DOHH2 (cell line): Measurements from ENCODE around the gene EML4.

Experiments
- H3F3A ChIP-seq: fragments of 200-600 bp; sonication (generic), shearing (Covaris generic); 2 replicates; pipeline ENCODE4 v1.6.0; 2016; ENCODE audit warnings: antibody characterized with exemption, mild to moderate bottlenecking; ENCODE audit not compliant: control insufficient read depth, insufficient read depth
- H3K27ac ChIP-seq: fragments of 200-600 bp; sonication (generic); 2 replicates; pipeline ENCODE4 v1.5.1; 2014; ENCODE audit warnings: low read depth, mild to moderate bottlenecking, low read length, moderate library complexity
- H3K27me3 ChIP-seq: fragments of 200-600 bp; sonication (generic); 2 replicates; pipeline ENCODE4 v1.6.1; 2014; ENCODE audit warnings: mild to moderate bottlenecking, low read length, mixed read lengths; ENCODE audit not compliant: control insufficient read depth
- H3K36me3 ChIP-seq: fragments of 200-600 bp; sonication (generic); 2 replicates; pipeline ENCODE4 v1.6.1; 2014; ENCODE audit warnings: mild to moderate bottlenecking, low read length, moderate library complexity, mixed read lengths; ENCODE audit not compliant: control insufficient read depth
- H3K4me1 ChIP-seq: fragments of 200-600 bp; sonication (generic); 2 replicates; pipeline ENCODE4 v1.6.1; 2014; ENCODE audit warnings: mild to moderate bottlenecking, low read length, mixed read lengths; ENCODE audit not compliant: control insufficient read depth
- H3K4me2 ChIP-seq: fragments of 200-600 bp; sonication (generic); 2 replicates; pipeline ENCODE4 v1.6.0; 2014; ENCODE audit warnings: mild to moderate bottlenecking, low read length, moderate library complexity
- H3K4me3 ChIP-seq: fragments of 200-600 bp; sonication (generic); 2 replicates; pipeline ENCODE4 v1.5.1; 2014; ENCODE audit warnings: mild to moderate bottlenecking, low read length, mixed read lengths
- H3K79me2 ChIP-seq: fragments of 200-600 bp; sonication (generic); 2 replicates; pipeline ENCODE4 v1.6.1; 2014; ENCODE audit warnings: mild to moderate bottlenecking, low read length, mixed read lengths; ENCODE audit not compliant: control insufficient read depth
- H3K9me2 ChIP-seq: fragments of 200-600 bp; sonication (generic); replicated peaks from 2 replicates; pipeline ENCODE4 v1.6.1; 2014; ENCODE audit warnings: mild to moderate bottlenecking, low read length, mixed read lengths; ENCODE audit not compliant: control insufficient read depth
- H3K9me3 ChIP-seq: fragments of 200-600 bp; sonication (generic); 2 replicates; pipeline ENCODE4 v1.6.1; 2014; ENCODE audit warnings: antibody characterized with exemption, low read length, mixed read lengths; ENCODE audit not compliant: control insufficient read depth, insufficient read depth
- H4K20me1 ChIP-seq: fragments of 200-600 bp; sonication (generic); 2 replicates; pipeline ENCODE4 v1.6.0; 2014; ENCODE audit warnings: low read depth, mild to moderate bottlenecking, antibody characterized with exemption, low read length, moderate library complexity; ENCODE audit not compliant: control insufficient read depth, insufficient read depth
- EZH2phosphoT487 ChIP-seq: fragments of 200-600 bp; sonication (generic); IDR thresholded peaks from 2 replicates; pipeline ENCODE4 v1.6.1; 2017; ENCODE audit warnings: borderline replicate concordance, mild to moderate bottlenecking, antibody characterized with exemption, low read length, moderate library complexity, mixed read lengths
- TF ChIP-seq, protein P1 (sequence below): fragments of 200-600 bp; sonication (generic); IDR thresholded peaks from one replicate; pipeline ENCODE4 v1.5.1; 2014; ENCODE audit warnings: antibody characterized with exemption, mild to moderate bottlenecking, low read depth, low read length; ENCODE audit not compliant: poor library complexity, severe bottlenecking

The EML4 gene

DNA sequence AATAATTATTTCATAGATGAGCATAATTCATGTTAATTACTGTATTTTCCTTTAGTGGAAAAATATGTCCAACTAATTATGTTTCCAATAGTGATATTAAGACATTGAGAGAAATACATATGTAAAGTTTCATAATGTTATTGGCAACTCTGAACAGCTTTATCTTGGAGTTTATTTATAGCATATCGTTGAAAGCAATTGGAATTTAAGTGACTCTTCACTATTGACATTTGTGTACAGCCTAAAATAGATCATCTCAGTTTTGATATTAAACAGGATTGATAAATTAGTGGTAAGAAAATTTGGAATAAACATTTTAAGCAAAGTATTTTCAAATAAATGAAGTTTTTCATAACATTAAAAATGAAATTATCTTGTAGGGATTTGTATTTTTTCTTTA is 79.7 kb downstream of the EML4 start:
- Histone ChIP-seq H3K27ac (no peak overlapping the region), H4K20me1 (no peaks in the 10 kb centered on the region)
- no peak for TF ChIP-seq EZH2phosphoT487

DNA sequence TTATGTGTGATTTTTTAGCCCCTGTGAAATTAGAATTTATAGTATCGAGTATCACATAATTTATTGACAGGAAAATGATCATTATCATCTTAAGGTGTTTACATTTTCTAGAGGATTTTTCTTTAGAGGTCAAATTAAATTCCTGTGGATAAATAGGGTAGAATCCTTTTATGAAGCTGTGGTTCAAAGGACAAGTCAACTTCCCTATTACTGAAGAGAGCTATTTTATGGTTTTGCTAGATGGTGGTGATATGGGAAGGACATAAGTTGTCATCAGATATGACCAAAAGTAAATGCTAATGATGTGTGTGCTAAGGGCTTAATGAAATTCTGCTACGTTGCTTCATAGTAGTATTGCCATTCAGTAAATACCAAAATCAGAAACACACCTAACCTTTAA is 80.1 kb downstream of the EML4 start:
- H3K27me3 ChIP-seq, result no peaks in the 10 kb centered on the region
- no peaks in the 10 kb centered on the region for H4K20me1 ChIP-seq
- 0 out of 2 replicates have a peak, but pooled peaks cover 2% of the 10 kb centered on the region for H3F3A ChIP-seq
- no peak overlapping the region for H3K4me3 ChIP-seq
- H3K9me3 ChIP-seq, result no peaks in the 10 kb centered on the region
- TF ChIP-seq EZH2phosphoT487, result no peak
- TF ChIP-seq, protein P1, sequence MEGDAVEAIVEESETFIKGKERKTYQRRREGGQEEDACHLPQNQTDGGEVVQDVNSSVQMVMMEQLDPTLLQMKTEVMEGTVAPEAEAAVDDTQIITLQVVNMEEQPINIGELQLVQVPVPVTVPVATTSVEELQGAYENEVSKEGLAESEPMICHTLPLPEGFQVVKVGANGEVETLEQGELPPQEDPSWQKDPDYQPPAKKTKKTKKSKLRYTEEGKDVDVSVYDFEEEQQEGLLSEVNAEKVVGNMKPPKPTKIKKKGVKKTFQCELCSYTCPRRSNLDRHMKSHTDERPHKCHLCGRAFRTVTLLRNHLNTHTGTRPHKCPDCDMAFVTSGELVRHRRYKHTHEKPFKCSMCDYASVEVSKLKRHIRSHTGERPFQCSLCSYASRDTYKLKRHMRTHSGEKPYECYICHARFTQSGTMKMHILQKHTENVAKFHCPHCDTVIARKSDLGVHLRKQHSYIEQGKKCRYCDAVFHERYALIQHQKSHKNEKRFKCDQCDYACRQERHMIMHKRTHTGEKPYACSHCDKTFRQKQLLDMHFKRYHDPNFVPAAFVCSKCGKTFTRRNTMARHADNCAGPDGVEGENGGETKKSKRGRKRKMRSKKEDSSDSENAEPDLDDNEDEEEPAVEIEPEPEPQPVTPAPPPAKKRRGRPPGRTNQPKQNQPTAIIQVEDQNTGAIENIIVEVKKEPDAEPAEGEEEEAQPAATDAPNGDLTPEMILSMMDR, result no peak
- no peaks in the 10 kb centered on the region for H3K9me2 ChIP-seq
- H3K36me3 ChIP-seq, result no peaks in the 10 kb centered on the region
- H3K4me1 ChIP-seq, result peaks cover 8% of the 10 kb centered on the region
- no peak overlapping the region for H3K27ac ChIP-seq
- no peak overlapping the region for H3K4me2 ChIP-seq
- no peaks in the 10 kb centered on the region for H3K79me2 ChIP-seq

More for the DNA sequence above, 79.7 kb downstream of the EML4 start:
- H3K4me3 ChIP-seq, result no peak overlapping the region
- H3F3A ChIP-seq, result 0 out of 2 replicates have a peak, but pooled peaks cover 2% of the 10 kb centered on the region
- no peaks in the 10 kb centered on the region for H3K36me3 ChIP-seq
- no peaks in the 10 kb centered on the region for H3K9me2 ChIP-seq
- no peak overlapping the region for H3K4me2 ChIP-seq
- H3K27me3 ChIP-seq, result no peaks in the 10 kb centered on the region
- peaks cover 4% of the 10 kb centered on the region for H3K4me1 ChIP-seq
- no peaks in the 10 kb centered on the region for H3K9me3 ChIP-seq
- H3K79me2 ChIP-seq, result no peaks in the 10 kb centered on the region

DNA sequence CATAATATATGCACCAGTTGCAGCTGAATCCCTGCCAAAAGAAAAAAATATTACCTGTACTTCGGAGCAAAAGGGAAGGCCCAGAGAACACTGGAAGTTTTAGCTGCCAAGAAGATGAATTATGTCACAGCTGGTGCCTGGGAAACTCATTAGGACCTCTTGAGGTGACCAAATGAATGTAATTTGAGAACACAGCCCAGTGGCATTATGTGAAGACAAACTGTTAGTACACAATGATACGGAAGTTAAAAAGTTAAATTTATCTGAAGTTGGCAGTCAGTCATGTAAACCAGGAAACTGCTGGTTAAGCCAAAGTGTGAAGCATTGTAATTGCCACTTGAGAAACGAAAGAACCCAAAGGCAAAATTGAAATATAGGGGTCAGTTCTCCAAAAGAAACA is 80.7 kb downstream of the EML4 start:
- no peaks in the 10 kb centered on the region for H4K20me1 ChIP-seq
- no peak overlapping the region for H3K4me3 ChIP-seq
- H3K4me1 ChIP-seq, result peaks cover 14% of the 10 kb centered on the region
- no peaks in the 10 kb centered on the region for H3K27me3 ChIP-seq
- H3K36me3 ChIP-seq, result no peaks in the 10 kb centered on the region
- 0 out of 2 replicates have a peak, but pooled peaks cover 2% of the 10 kb centered on the region for H3F3A ChIP-seq
- H3K79me2 ChIP-seq, result no peaks in the 10 kb centered on the region
- no peak overlapping the region for H3K27ac ChIP-seq
- H3K9me2 ChIP-seq, result no peaks in the 10 kb centered on the region
- H3K4me2 ChIP-seq, result no peak overlapping the region
- TF ChIP-seq, protein P1, result no peak
- TF ChIP-seq EZH2phosphoT487, result no peak
- no peaks in the 10 kb centered on the region for H3K9me3 ChIP-seq

DNA sequence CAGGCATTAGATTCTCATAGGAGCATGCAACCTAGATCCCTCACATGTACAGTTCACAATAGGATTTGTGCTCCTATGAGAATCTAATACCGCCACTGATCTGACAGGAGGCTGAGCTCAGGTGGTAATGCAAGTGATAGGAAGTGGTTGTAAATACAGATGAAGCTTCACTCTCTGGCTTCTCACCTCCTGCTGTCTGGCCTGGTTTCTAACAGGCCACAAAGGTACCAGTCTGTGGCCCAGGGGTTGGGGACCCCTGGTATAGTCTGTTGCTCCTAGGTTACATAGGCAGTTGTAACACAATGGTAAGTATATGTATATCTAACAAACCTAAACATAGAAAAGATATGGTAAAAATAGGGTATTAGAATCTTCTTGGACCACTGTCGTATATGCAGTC is 81.8 kb downstream of the EML4 start:
- TF ChIP-seq, protein P1, result no peak
- TF ChIP-seq EZH2phosphoT487, result no peak
- Histone ChIP-seq H3K4me1 (peaks cover 25% of the 10 kb centered on the region), H3K79me2 (no peaks in the 10 kb centered on the region), H3K36me3 (no peaks in the 10 kb centered on the region), H3K9me3 (no peaks in the 10 kb centered on the region), H3K9me2 (no peaks in the 10 kb centered on the region), H3K4me3 (no peak overlapping the region), H4K20me1 (no peaks in the 10 kb centered on the region), H3K27ac (no peak overlapping the region), H3K27me3 (no peaks in the 10 kb centered on the region), H3K4me2 (no peak overlapping the region), H3F3A (peaks cover 2% of the 10 kb centered on the region; the same call in 1 of the 2 replicates)
